HG03045 (cell line): ENCODE measurements around the gene ANP32E.
"Not testable (repeated sequence)": the region's sequence is repeated elsewhere in the genome, so short reads cannot be mapped to it uniquely, and the experiment has no call there.

ENCODE experiments used
- ATAC-seq: cut with Tn5 transposase; IDR thresholded peaks from one replicate; pipeline ENCODE4 v1.9.1; 2021; ENCODE audit warnings: mild to moderate bottlenecking, moderate library complexity; ENCODE audit not compliant: unreplicated experiment

ANP32E gene

DNA sequence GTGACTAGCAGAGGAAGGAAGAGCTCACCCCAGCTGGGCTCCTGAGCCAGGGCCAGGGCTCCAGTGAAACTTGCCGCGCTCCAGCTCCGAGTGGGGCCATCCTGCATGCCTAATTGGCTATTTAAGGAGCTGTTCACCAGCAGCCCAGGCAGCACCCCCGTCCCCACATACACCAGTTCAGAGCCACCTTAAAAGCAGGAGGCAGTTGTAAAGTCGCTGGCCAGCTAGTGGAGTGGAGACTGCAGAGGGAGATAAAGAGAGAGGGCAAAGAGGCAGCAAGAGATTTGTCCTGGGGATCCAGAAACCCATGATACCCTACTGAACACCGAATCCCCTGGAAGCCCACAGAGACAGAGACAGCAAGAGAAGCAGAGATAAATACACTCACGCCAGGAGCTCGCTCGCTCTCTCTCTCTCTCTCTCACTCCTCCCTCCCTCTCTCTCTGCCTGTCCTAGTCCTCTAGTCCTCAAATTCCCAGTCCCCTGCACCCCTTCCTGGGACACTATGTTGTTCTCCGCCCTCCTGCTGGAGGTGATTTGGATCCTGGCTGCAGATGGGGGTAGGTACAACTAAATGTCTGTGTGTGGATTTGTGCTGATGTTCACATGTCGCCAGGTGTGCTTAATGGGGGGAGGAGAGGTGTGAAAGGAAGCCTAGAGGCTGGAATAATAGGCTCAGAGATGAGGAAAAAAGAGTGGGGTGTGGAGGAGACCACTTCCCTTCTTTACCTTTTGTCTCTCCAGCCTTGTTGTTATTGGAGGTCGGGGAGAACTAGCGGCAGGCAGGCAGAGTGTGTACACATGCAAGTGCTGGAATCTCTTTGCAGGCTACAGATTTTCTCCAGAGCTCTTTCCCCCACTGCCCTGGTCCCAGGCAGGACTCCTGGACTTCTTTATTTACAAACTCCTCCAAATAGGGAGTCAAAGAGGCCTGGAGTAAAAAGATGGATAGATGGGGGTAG is 22.0 kb upstream of the ANP32E start, which contains the start of gene CA14:
CA14 (plus strand) TSS at position 151 of the 962 bp plus-strand sequence; CDS start at position 506, 355 bp downstream.
- ATAC-seq = no peak

GRCh38 chr1:150256554-150257341 is 20.8 kb upstream of the ANP32E start:
- no peak for ATAC-seq

- no peak for ATAC-seq
These were observed 20.3 kb upstream of the ANP32E start for GRCh38 chr1:150256198-150256553.

- no peak for ATAC-seq
These were observed 14.0 kb upstream of the ANP32E start for GRCh38 chr1:150249936-150250335.

DNA sequence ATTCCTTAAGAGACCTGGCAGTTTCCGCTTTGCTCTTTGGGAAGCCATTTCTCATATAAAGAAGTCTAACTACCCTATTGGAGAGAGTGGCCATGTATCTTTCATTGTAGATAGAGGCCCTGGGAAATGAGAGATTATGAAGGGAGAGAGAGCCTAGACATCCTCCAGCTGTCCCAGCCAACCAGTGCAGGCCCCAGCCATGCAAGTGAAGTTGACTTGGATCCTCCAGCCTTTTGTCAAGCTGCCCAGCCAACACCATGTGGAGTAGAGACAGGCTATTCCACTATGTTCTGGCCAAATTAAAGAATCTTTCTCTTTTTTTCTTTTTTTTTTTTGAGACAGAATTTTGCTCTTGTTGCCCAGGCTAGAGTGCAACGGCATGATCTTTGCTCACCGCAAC is 7.1 kb upstream of the ANP32E start:
- ATAC-seq = no peak

DNA sequence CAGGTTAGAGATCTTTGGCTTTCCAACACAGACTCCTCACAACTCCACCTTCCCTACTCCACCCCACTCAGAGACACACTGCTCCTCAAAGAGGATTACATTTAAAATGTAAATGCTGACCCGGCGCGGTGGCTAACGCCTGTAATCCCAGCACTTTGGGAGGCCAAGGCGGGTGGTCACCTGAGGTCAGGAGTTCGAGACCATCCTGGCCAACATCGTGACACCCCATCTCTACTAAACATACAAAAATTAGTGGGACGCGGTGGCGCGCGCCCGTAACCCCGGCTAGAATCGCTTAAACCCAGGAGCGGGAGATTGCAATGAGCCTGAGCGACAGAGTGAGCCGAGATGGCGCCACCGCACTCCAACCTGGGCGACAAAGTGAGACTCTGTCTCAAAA is 1.8 kb upstream of the ANP32E start:
- ATAC-seq = no peak

DNA sequence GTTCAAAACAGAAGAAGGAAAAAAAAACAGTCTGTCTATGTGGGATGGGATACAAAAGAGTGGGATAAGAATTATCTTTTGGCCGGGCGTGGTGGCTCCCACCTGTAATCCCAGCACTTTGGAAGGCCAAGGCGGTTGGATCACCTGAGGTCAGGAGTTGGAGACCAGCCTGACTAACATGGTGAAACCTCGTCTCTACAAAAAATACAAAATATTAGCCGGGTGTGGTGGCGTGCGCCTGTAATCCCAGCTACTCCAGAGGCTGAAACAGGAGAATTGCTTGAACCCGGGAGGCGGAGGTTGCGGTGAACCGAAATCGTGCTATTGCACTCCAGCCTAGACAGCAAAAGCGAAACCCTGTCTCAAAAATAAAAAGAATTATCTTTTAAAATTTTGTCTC is 1.3 kb upstream of the ANP32E start:
- not testable (repeated sequence) for ATAC-seq

DNA sequence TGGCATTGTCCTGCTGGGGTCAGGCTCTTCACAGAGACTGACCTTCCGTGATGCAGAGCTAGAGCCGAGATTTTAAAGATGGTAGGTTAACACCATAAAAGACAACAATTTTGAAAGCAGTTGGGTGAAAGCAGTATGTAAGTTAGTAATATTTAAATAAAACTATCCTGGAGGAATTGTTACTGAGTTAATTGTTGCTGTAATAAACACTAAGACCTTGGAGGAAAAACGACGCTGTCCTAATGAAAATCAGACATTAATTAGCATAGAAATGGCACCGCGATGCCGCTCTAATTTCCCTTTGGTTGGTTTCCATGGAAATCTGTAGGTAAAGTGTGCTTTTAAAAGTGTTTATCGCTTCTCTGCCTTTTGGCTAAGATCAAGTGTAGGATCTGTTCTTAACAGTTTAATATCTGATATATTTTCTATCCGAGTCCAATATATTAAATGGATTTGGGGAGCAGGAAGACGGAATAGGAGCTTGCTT is 745 bp upstream of the ANP32E start:
- ATAC-seq = no peak

DNA sequence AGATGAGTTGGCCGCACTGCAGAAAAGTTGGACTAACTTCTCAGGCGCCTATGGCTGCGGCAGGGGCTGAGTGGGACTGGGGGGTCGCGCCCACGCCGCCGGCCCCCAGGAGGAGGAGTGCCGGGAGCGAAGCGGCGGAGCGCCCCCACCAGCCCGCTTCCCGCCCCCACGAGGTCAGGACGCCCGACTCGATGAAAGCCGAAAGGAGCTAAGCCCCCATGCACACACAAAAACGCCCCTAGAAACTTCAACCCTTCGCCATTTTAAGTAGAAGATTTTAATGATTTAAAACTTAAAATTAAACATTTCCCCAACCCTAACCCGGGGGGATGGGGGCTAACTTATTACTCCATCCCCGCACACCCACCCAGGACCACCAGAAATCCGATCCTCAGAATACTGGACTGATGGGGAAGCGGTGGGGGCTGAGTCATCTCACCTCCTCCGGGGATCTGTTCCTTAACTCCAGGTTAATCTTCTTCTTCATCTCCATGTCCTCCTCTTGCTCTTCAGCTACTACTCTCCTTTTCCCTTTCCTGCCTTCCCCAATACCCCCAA is 539 bp downstream of the ANP32E start:
- ATAC-seq = no peak

DNA sequence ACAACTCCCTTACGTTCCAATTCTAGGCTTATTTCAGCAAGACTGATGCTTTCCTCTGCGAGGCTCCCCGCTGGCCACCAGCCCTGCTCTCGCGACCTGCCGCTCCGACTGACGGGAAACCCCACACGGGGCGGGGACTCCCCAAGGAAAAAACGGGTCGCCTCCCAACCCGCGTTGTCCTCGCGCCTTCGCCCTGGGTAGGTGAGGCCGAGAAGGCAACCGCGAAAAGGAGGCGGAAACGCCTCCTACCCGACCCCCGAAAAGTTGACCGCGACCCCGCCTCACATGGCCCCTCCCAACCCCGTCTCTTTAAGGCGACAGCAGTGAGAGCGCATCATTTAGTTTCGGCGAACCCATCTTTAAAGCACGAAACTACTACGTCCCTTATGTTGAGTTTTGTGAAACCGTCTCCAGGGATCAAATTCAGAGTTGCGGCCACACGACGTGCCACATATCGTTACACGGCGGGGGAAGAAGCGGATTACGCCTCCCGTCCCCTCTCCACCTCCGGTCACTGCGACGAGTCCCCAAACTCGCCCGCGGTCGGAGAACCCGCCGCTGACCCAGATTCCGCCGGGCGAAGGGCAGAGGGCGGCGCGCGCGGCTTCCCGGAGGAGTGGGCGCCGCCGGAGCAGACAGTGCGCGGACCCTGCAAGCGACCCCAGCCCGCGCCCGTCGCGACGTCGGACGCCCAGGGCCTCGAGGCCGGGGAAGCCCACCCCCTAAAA is 1.2 kb downstream of the ANP32E start:
- ATAC-seq = peak; percentile 60

- no peak for ATAC-seq
These were observed 1.7 kb downstream of the ANP32E start for GRCh38 chr1:150234309-150234565.

- ATAC-seq = no peak
These were observed 2.3 kb downstream of the ANP32E start for GRCh38 chr1:150233359-150234308.

- ATAC-seq = not testable (repeated sequence)
These were observed 3.0 kb downstream of the ANP32E start for GRCh38 chr1:150232921-150233320.

GRCh38 chr1:150228246-150228645 is 7.7 kb downstream of the ANP32E start:
- not testable (repeated sequence) for ATAC-seq

DNA sequence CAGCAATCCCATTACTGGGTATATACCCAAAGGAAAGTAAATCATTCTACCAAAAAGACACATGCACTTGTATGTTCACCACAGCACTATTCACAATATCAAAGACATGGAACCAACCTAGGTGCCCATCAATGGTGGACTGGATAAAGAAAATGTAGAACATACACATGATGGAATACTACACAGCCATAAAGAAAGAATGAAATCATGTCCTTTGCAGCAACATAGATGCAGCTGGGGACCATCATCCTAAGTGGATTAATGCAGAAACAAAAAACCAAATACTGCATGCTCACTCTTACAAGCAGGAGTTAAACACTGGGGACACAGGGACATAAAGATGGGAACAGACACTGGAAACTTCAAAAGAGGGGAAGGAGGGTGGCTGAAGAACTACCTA is 8.7 kb downstream of the ANP32E start:
- ATAC-seq = no peak

GRCh38 chr1:150226486-150226885 is 9.4 kb downstream of the ANP32E start:
- no peak for ATAC-seq

DNA sequence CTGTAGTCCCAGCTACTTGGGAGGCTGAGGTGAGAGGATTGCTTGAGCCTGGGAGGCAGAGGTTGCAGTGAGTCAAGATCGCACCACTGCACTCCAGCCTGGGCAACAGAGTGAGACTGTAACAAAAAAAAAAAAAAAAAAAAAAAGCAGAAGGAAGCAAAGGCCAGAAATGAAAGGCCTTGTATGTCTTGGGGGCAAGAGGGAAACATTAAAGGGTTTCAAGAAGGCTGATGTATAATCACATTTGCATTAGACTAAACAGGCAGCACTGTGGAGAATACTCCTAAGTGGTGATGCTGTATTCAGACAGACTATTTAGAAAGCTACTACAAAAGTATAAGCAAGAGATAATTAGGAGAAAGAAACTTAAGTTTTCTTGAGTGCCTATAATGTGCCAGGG is 10.4 kb downstream of the ANP32E start:
- ATAC-seq = no peak

DNA sequence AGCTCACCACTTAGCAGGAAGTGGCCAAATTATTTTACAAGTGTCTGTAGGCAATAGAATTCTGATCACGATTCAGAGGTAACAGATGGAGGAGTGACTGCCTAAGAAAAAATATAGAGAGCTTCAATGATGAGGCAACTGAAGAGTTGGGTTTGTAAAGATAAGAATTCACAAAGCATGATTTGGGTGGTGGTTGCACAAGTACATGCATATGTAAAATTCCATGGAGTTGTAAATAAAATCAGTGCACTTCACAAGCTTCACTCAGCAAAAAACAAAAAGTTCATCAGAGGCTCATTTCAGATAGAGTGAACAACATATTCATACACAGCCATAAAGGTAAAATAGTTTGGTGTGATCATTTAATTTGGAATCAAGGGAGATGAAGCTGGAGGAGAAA is 10.9 kb downstream of the ANP32E start:
- no peak for ATAC-seq

DNA sequence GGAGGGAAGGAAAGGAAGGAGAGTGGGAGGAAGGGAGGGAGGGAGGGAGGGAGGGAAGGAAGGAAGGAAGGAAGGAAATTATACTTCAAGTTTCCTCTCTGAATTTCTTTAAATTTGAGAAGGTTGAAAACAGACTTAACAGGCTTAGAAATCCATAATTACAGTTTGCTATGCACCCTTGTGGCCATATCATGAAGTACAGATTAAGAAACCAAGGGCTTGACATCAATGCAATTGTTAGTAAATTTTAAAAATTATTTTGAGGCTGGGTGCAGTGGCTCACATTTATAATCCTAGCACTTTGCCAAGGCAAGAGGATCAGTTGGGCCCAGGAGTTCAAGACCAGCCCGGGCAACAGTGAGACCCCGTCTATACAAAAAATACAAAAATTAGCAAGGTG is 14.4 kb downstream of the ANP32E start:
- ATAC-seq = no peak

DNA sequence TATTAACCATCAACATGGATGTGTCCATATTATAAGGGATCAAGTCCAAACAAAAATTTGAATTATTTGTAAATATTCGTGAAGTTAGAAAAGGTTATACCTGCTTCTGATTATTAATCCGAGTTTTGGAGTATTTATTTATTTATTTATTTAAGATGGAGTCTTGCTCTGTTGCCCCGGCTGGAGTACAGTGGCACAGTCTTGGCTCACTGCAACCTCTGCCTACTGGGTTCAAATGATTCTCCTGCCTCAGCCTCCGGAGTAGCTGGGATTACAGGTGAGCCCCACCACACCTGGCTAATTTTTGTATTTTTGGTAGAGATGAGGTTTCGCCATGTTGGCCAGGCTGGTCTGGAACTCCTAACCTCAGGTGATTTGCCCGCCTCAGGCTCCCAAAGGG is 20.1 kb downstream of the ANP32E start:
- not testable (repeated sequence) for ATAC-seq
